ENCODE results near the gene TMOD1. TPM values are rescaled to one million over a fixed set of nuclear protein-coding genes. Genes with fewer than 3 reads are reported as not detected.

Gene TMOD1
- total RNA-seq, 3 donors from 2014 or later = 0.71 to 1.2 (median 0.96) TPM

DNA sequence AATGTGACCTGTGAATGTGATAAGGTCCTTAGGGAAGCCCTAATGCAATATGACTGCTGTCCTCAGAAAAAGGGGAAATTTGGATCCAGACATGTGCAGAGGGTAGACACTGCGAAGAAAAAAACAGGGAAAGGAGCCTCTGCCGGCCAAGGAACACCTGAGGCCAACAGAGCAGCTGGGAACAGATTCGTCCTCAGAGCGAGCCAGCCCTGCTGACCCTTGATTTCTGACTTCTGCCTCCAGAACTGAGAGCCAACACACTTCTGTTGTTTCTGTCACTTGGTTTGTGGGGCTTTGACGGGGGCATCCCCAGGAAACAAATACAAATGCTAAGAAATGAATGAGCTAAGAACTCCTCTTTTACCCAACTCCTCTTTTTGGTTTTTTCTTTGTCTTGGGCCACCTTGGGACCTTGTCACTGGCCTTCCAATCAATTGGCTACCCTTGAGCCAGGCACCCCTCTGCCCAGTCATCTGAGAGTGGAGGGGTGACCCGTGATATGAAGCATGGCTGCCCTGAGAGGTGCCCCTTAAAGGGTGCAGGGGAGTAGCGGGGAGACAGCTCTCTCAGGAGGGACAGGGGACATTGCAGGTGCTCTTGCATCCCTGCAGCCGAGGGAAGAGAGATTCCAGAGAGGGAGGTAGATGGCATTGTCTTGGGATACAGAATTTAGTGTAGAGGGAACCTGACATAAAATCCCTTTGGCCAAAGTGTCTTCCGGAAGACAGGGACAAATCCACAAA is 16.9 kb downstream of the TMOD1 start:
- Mint-ChIP-seq H3K9me3 (no peaks in the 10 kb centered on the region), H3K4me1 (ENCODE audit: low read depth) (no peaks in the 10 kb centered on the region), H3K36me3 (ENCODE audit: insufficient read depth) (no peaks in the 10 kb centered on the region), H3K27me3 (ENCODE audit: low read depth) (peaks cover 16% of the 10 kb centered on the region), H3K4me3 (no peak overlapping the region)
- DNase-seq (no peak), ATAC-seq (no peak)

DNA sequence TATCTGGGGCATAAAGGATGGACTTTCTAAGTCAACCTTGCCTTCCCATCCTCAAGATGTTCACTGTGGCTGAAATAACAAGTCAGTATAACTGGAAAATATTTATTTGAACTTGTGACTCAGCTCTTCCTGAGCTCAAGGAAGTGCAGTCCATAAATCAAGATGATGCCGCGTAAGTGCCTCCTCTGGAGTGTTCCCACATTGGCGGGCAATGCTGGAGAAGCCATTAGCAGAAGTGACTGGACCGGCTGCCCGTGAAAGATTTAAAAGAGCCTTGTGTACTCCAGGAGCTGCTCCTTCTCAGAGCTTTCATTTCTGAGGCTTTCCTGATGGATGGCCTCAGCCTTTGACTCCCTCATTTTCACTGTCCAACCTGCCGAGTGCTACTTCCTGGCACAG is 17.4 kb downstream of the TMOD1 start:
- Mint-ChIP-seq H3K9me3 (no peaks in the 10 kb centered on the region), H3K36me3 (ENCODE audit: insufficient read depth) (no peaks in the 10 kb centered on the region), H3K4me3 (no peak overlapping the region), H3K4me1 (ENCODE audit: low read depth) (no peaks in the 10 kb centered on the region), H3K27me3 (ENCODE audit: low read depth) (peaks cover 17% of the 10 kb centered on the region)
- DNase-seq = no peak
- ATAC-seq = no peak

DNA sequence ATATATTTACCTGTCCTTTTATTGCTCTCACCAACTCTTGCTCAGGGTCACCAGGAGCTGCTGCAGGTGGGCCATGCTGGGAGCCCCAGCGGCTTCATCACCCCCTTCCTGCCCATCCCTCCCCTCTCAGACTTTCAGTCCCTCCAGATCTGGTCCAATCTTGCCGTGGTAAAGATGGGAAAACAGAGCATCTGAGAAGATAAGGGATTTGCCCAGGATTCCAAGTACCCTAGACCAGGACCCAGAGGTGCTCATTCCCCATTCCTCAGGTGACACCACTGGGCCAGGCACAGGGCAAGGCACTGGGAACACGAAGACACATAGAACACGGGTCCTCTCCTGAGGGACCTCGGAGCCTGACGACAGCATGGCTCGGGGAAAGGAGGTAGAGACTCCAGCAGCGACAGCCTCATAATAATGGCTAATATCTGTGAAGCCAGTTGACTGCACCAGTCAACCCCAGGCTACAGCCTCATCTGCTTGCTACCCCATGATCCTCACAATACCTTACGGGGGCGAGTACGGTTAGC is 18.0 kb downstream of the TMOD1 start:
- H3K36me3 Mint-ChIP-seq (ENCODE audit: insufficient read depth) = no peaks in the 10 kb centered on the region

DNA sequence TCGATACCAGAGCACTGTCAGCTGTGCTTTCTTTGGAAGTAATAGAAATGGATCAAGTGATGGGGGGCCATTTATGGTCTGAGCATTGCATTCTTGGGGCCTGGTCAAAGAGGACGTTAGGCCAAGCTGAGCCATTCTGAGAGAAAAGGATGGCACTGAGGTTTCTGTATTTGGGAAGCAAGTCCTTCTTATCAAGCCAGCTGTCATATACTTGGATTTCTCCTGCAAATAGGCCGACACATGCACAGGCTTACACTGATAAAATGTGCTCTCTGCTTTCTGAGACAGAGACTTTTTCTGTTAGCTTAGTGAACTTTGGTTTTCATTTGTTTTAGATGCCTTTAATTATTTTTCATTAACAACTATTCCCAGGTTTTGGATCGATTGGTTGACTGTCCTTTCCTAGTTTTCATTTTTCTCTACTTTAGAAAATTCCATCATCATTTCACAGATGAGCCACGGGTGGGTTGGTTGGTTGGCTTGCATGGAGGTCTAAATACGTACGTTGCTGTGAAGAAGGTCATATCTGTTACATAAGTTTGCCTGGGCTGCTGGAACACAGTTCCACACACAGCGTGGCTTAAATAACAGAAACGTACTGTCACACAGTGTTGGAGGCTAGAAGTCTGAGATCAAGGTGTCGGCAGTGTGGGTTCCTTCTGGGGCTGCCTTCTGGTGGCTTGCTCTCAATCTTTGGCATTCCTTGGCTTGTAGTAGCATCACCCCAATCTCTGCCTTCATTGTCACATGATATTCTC is 20.3 kb downstream of the TMOD1 start:
- ATAC-seq (no peak), DNase-seq (no peak)
- H3K4me1 Mint-ChIP-seq (ENCODE audit: low read depth) = no peaks in the 10 kb centered on the region
- H3K27me3 Mint-ChIP-seq (ENCODE audit: low read depth) = peaks cover 11% of the 10 kb centered on the region
- no peaks in the 10 kb centered on the region for H3K36me3 Mint-ChIP-seq (ENCODE audit: insufficient read depth)
- no peaks in the 10 kb centered on the region for H3K9me3 Mint-ChIP-seq
- H3K4me3 Mint-ChIP-seq = no peak overlapping the region

More for the DNA sequence above, 18.0 kb downstream of the TMOD1 start:
- no peaks in the 10 kb centered on the region for H3K9me3 Mint-ChIP-seq
- no peaks in the 10 kb centered on the region for H3K4me1 Mint-ChIP-seq (ENCODE audit: low read depth)
- no peak overlapping the region for H3K4me3 Mint-ChIP-seq
- DNase-seq (no peak), ATAC-seq (no peak)
- H3K27me3 Mint-ChIP-seq (ENCODE audit: low read depth) = peaks cover 18% of the 10 kb centered on the region

DNA sequence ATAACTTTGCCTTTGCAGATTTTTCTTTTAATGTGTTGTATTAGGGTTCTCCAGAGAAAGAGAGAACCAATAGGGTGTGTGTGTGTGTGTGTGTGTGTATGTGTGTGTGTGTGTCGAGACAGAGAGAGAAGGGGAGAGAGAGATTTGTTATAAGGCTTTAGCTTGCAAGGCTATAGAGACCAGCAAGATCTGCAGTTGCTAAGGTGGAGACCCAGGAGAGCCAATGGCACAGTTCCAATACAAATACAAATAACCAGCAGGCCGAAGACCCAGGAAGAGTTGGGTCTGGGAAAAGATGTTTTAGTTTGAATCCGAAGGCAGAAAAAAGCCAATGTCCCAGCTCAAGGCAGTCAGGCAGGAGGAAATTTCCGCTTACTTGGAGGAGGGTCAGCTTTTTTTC is 23.0 kb downstream of the TMOD1 start:
- DNase-seq (no peak), ATAC-seq (no peak)
- Mint-ChIP-seq H3K4me3 (no peak overlapping the region), H3K36me3 (ENCODE audit: insufficient read depth) (no peaks in the 10 kb centered on the region), H3K9me3 (no peaks in the 10 kb centered on the region), H3K4me1 (ENCODE audit: low read depth) (peaks cover under 1% of the 10 kb centered on the region), H3K27me3 (ENCODE audit: low read depth) (peaks cover 2% of the 10 kb centered on the region)

DNA sequence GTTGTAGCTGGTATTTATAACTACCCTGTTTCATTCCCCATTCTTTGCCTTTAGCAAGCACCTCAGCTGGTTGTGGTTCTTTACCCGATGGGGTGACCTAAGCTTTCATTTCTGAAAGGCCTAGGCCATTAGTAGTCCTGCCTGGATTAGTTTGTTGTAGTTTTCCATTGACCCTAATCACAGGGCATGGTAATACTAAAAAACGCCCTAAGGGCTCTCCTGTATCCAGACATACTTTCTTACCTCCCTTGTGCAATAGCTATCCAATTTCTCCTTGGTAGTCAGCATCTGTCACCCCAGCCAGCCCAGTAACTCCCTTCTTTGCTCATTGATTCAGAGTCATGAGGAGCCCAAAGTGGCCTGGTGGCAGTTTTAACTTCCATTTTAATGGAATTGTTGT is 24.0 kb downstream of the TMOD1 start:
- Mint-ChIP-seq H3K4me1 (ENCODE audit: low read depth) (peaks cover 4% of the 10 kb centered on the region), H3K4me3 (no peak overlapping the region), H3K27me3 (ENCODE audit: low read depth) (peaks cover 2% of the 10 kb centered on the region), H3K9me3 (no peaks in the 10 kb centered on the region), H3K36me3 (ENCODE audit: insufficient read depth) (no peaks in the 10 kb centered on the region)
- ATAC-seq (no peak), DNase-seq (no peak)

DNA sequence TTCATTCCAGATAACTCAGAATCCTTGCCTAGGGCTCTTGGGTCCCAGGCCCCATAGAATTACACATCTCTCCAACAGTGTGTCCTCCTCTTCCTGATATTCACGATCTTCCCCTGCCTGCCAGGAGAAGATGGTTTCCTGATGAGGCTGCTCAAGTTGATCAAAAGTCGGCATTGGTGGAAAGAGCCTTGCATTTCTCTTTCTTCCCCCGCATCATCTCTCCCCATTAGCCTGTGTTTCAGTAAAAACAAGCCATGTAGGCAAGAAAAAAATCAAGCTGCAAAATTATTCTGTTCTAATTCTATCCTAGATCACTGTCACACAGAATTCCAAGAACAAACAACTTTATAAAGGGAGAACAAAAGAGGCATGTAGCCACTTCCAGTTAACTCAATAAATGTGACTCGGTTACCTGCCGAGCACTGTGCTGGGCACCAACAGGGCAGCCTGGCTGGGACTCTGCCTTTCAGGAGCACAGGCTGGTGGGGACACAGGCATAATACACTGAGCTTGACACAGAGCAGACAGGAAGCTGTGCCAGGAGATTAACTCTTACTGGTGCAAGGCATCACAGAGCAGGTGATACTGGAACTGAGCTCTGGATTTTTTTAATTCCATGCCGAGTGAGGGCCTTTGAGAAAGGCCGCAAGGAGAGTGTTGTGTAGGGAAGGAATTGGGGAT is 25.6 kb downstream of the TMOD1 start:
- ATAC-seq (no peak), DNase-seq (no peak)
- Mint-ChIP-seq H3K4me1 (ENCODE audit: low read depth) (peaks cover 4% of the 10 kb centered on the region), H3K4me3 (no peak overlapping the region), H3K36me3 (ENCODE audit: insufficient read depth) (no peaks in the 10 kb centered on the region), H3K9me3 (no peaks in the 10 kb centered on the region), H3K27me3 (ENCODE audit: low read depth) (peaks cover 2% of the 10 kb centered on the region)

DNA sequence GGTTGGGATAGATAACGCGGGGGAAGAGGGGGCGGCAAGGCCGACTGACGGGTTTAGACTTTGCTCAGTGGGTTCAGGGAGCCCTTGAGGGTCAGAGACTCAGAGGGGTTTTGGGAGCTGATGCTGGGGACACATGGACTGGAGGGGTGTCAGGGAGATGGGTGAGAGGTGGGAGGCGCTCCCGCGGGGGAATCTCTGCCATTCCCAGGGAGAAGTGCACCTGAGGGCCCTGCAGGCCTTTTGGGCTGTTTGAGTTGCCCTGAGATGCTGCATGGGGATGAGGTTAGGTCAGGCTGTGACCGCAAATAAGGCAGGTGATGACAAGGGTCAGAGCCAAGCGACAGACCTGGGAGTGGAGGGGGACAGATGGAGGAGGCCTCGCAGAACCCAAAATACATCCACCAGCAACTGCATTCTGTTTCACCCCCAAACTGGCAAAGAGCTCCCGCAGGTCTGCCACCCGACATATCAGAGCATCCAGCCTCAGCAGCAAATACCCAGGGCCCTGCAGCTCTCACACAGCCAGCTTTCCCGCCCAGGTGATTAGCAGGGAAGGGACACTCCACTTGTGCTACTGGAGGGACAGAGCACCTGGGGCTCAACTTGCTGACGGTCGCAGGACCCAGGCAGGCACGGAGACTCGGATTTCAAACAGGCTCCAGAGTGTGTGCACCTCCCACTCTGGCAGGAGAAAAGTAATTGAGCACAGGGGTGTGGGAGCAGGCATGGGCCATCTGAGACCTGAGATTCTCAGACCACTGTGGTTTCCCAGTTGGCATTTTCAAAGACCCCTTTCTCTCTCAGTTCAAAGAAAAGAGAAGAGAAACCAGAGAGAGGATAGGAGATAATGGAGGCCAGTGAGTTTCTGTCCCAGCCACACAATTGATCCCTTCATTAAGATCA is 26.4 kb downstream of the TMOD1 start:
- Mint-ChIP-seq H3K27me3 (ENCODE audit: low read depth) (peaks cover 2% of the 10 kb centered on the region), H3K9me3 (no peaks in the 10 kb centered on the region), H3K36me3 (ENCODE audit: insufficient read depth) (no peaks in the 10 kb centered on the region), H3K4me1 (ENCODE audit: low read depth) (peaks cover 4% of the 10 kb centered on the region), H3K4me3 (no peak overlapping the region)
- DNase-seq (no peak), ATAC-seq (no peak)

DNA sequence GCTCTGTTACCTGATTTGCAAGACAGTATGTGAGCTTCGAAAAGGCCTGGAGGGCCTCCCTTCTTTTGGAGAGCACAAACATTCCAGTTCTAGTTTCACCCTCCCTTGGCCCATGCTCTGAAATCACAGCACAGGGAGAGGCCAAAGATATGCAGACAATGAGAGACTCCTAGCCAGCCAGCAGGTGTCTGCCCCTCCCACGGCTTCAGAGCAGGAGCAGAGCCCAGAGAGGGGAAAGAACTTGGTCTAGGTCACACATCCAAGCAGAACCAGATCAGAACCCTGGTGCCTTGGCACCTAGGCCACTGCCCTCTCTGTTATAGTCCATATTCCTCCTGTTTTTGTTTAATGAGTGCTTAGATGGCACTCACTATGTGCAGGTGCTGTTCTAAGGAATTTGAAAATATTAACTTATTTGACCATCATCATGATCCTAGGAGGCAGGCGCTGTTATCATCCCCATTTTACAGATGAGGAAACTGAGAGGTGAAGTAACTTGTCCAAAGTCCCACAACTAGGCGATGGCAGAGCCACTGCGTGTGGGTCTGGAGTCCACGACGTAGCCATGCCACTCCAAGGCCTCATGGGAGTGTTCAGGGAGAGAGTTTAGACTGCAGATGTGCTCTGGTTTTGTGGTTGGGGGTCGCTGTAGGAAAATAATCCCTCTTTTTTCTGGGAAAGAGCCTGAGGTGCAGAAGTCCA is 27.2 kb downstream of the TMOD1 start:
- peaks cover 4% of the 10 kb centered on the region for H3K4me1 Mint-ChIP-seq (ENCODE audit: low read depth)
- H3K36me3 Mint-ChIP-seq (ENCODE audit: insufficient read depth) = no peaks in the 10 kb centered on the region
- H3K9me3 Mint-ChIP-seq = no peaks in the 10 kb centered on the region
- ATAC-seq = no peak
- DNase-seq = no peak
- no peak overlapping the region for H3K4me3 Mint-ChIP-seq
- H3K27me3 Mint-ChIP-seq (ENCODE audit: low read depth) = peaks cover 2% of the 10 kb centered on the region

DNA sequence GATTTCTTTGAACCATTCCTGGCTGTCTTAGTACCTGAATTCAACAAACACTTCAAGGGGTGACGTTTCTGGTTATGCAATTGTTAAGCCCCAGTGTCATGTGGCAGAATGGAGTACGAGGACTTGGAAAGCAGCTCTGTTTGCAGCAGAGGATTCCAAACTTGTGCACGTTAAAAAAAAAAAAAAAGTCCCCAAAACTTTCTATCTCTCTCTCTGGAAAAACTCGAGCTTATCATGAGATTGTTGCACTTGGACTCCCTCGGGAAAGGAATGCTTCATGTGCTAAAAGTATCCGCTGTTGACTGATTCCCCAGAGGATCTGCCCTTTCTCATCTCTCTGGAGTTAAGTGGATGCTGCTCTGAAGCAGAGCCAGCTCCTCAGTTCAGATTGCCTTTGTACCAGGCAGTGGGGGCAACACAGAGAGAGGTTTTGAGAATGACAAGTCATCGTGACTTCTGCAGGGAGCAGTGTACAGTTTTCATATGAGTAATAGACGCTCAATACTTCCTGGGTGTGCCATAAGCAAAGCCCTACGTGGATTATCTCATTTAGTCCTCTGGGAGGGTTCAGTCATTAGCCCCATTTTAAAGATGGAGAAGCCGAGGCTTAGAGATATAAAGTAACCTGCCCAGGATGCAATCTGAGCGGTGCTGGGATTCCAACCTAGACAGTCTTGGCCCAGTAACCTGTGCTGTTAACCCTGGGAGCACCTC is 28.1 kb downstream of the TMOD1 start:
- ATAC-seq = peak; percentile 51 to 78
- no peak for DNase-seq
- H3K36me3 Mint-ChIP-seq (ENCODE audit: insufficient read depth) = no peaks in the 10 kb centered on the region
- no peaks in the 10 kb centered on the region for H3K9me3 Mint-ChIP-seq
- peaks cover 4% of the 10 kb centered on the region for H3K4me1 Mint-ChIP-seq (ENCODE audit: low read depth)
- H3K4me3 Mint-ChIP-seq = no peak overlapping the region
- H3K27me3 Mint-ChIP-seq (ENCODE audit: low read depth) = peaks cover under 1% of the 10 kb centered on the region

DNA sequence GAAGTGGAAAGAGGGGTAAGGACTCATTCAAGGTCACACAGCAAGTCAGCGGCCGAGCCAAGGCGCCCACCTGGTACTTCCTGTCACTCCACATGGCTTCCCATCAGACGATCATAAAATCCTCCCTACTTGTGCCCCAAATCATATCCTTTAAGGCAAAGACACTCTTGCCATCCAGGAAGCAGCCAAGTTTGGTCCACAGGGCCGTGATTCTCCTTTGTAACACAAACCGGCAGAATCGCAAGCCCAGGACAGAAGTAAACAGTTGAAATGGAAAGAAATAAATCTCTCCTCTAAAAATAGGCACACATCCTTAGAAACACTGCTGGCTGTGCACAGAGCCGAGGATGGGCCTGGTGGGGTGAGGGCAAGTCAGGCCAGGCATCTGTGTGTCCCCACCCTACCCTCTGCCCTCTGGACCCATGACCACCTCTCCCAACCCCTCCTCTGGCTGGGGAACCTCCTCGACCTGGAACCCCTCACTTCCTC is 30.5 kb downstream of the TMOD1 start:
- H3K4me3 Mint-ChIP-seq = no peak overlapping the region
- H3K27me3 Mint-ChIP-seq (ENCODE audit: low read depth) = peaks cover 8% of the 10 kb centered on the region
- ATAC-seq (no peak), DNase-seq (no peak)
- H3K4me1 Mint-ChIP-seq (ENCODE audit: low read depth) = peaks cover 4% of the 10 kb centered on the region
- no peaks in the 10 kb centered on the region for H3K9me3 Mint-ChIP-seq
- no peaks in the 10 kb centered on the region for H3K36me3 Mint-ChIP-seq (ENCODE audit: insufficient read depth)

DNA sequence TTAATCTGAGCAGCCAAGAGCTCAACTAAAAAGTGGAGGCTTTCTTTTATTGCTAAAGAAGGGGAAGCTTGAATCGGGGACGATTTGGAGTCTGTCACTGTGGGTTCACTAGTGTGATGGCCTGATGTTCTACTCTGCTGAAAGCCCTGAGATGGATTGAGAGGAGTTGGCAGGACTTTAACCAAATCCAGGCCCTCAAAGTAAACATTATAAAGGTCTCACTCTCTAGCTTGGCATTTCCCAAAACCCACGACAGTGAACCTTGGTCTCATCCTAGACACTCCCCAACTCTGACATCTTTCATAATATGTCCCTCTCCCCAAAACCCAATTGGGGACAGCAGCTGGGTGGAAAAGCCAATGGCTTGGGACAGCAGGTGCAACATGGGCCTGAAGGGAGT is 32.7 kb downstream of the TMOD1 start:
- Mint-ChIP-seq H3K27me3 (ENCODE audit: low read depth) (peaks cover 11% of the 10 kb centered on the region), H3K36me3 (ENCODE audit: insufficient read depth) (no peaks in the 10 kb centered on the region), H3K4me1 (ENCODE audit: low read depth) (peaks cover 4% of the 10 kb centered on the region), H3K4me3 (no peak overlapping the region), H3K9me3 (no peaks in the 10 kb centered on the region)
- ATAC-seq (no peak), DNase-seq (no peak)

All from activated T-cell treated with anti-CD3 and anti-CD28 coated beads, Interleukin-2, amount 50 U/mL, for 4 hours (primary cell).